SIG-M5 (cell line): ENCODE measurements around the gene OPRD1.

Experiments used
- DNase-seq: peaks from one replicate; lab custom pipeline; 2025; lab: John Stamatoyannopoulos, UW

The OPRD1 gene

GRCh38 chr1:28885472-28885877 lies 73.5 kb downstream of the OPRD1 start:
- no peak for DNase-seq

- DNase-seq = no peak
Measured at GRCh38 chr1:28885977-28886730, 74.2 kb downstream of the OPRD1 start.

DNA sequence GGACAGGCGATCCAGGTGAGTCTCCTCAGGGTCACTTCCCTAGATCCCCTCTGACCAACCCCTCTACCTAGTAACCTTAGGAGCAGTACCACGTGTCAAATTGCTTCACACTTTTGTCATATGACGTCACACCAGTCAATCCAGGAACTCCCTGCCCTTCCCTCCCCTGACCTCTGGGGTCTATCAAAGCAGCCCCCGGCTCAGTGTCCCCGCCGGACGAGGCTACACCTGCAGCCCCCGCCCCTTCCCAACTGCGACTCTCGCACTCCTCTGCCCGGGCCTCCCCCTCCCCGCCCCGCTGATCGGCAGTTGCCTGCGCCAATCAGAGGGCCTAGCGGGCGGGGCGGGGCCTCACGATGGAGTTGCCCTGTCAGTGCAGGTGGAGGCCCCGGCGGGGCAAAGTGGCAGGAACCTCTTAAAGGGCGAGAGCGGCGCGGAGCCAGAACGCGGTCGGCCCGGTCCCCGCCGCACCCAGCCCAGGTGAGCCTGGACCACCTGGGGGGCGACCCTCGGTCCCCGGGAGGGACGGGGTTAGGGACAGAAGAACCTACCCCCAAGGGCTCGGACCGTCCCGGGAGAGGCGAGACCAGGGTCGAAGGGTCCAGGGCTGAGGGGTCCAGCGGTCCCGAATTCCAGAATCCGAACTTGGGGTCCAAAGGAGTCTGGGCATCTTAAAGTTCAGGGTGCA lies 74.9 kb downstream of the OPRD1 start:
- no peak for DNase-seq

GRCh38 chr1:28887419-28887834 lies 75.5 kb downstream of the OPRD1 start:
- no peak for DNase-seq

- no peak for DNase-seq
Measured at GRCh38 chr1:28887835-28888682, 76.1 kb downstream of the OPRD1 start.

- DNase-seq = no peak
Measured at GRCh38 chr1:28888915-28889314, 76.9 kb downstream of the OPRD1 start.

DNA sequence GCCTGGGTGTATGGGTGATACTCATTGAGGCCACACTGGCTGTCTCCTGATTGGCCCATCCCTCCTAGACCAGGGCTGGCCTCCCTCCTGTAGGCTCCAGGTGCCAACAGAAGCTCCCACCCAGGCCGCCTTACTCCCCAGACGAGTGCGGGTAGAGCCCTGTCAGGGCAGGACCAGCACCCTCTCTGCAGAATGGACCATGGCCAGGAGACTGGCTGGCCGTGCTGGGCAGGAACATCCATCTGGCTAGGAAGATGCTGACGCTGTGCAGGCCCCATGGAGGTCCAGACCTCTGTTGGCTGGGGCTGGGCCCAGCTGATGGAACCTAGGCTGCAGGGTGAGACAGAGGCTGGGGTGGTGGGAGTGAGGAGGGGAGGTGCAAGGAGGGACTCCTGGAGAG lies 77.4 kb downstream of the OPRD1 start:
- no peak for DNase-seq

- DNase-seq = no peak
Measured at GRCh38 chr1:28890435-28890834, 78.5 kb downstream of the OPRD1 start.

DNA sequence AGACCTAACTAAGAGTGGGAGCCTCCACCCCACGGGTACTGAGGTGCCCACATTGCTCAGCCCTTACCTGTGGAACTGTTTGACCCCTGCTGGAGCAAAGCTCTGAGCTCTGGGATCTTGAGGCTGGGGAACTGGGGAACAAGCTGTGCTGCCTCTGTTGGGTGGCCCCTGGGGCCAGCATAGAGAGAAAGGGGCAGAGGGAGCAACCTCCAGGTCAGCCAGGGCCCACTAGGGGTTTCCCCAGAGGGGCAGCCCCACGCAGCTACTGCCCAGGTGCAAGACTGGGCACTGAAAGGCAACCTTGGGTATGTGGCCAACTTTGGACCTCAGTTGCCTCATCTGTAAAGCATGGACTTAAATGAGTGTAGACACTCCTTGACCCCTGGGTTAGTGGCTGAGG lies 78.9 kb downstream of the OPRD1 start:
- DNase-seq = no peak

DNA sequence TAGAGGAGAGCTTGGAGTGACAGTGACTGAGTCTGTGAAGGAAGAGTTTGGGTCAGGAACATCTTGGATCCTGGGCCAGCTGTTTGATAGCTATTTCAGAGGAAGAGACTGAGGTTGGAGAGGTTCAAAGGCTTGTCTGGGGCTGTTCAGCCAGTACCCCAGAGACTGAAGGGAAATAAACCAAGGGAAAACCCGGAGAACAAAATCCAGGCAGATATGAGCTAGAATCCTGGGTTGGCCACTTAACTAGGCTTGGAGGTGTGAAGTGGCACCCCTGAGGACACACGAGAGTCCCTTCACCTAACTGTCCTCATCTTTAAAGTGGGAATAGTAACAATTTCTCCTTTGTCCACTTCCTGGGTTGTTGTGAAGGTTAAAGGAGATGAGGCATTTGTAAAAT lies 79.3 kb downstream of the OPRD1 start:
- DNase-seq = no peak

DNA sequence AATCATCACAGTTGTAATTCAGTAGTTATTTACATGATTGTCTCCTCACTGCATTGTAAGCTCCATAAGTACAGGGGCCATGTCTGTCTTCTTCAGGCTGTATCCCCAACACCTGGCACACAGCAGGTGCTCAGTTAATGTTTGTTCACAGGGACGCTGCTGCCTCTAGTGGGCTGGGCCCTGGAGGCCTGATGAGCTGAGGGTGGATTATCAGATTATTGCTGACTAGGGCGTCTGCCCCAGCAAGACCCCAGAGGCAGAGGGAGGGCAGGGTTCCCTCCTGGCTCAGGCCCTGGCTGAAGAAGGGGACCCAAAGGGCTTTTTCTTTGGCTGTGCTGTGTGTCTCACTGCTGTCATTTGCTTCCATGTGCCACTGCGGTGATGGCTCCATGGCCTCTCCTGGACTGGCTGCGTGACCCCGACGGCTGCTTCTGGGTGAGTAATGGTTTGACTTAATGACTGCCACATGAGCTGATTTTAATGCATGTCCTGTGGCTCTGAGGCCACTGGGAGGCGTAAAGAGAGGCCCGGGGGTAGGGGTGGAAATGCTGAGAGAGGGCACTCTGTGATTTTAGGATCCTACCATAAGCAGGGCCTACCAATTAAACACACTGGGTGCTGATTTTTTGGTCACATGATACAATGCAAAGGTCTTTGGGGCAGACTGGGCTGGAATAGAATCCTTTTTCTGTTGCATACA lies 81.6 kb downstream of the OPRD1 start:
- DNase-seq = no peak

- no peak for DNase-seq
Measured at GRCh38 chr1:28894785-28895184, 82.8 kb downstream of the OPRD1 start.

- no peak for DNase-seq
Measured at GRCh38 chr1:28895896-28896608, 84.1 kb downstream of the OPRD1 start.

DNA sequence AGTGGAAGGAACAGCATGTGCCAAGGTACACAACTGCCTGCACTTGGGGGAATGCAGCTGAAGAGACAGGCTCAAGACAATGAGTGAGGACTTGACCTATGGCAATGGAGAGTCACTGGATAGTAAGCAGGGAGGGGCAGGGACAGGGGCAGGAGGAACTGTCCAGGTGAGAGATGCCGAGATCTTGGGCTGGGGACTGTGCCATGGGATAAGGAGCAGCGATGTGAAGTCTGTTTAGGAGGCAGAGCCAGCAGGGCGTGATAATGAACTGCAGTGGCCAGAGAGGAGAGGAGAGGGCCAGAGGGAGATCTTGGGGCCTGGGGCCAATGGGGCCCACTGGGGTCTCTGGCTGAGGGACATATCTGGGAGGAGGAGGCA lies 84.6 kb downstream of the OPRD1 start:
- no peak for DNase-seq

GRCh38 chr1:28897789-28898188 lies 85.8 kb downstream of the OPRD1 start:
- no peak for DNase-seq

- no peak for DNase-seq
Measured at GRCh38 chr1:28898405-28898881, 86.5 kb downstream of the OPRD1 start.

- DNase-seq = no peak
Measured at GRCh38 chr1:28899267-28899666, 87.3 kb downstream of the OPRD1 start.

DNA sequence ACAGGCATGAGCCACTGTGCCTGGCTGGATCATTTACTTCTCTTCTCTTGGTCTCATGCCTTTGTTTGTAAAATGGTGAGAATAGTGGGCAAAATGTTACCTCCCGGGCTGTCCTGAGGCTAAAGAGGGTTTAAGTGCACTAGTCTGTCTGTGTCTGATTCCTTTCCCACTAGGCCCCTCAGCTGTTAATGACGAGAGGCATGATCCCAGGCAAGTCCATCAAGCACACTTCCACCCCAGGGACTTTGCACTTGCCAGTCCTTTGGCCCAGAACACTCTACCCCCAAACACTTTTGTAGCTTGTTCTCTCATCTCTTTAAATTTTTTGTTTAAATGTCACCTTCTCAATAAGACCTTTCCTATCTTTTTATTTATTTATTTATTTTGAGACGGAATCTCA lies 88.6 kb downstream of the OPRD1 start:
- no peak for DNase-seq

GRCh38 chr1:28902738-28903137 lies 90.8 kb downstream of the OPRD1 start:
- no peak for DNase-seq

- DNase-seq = no peak
Measured at GRCh38 chr1:28905921-28906666, 94.1 kb downstream of the OPRD1 start.

DNA sequence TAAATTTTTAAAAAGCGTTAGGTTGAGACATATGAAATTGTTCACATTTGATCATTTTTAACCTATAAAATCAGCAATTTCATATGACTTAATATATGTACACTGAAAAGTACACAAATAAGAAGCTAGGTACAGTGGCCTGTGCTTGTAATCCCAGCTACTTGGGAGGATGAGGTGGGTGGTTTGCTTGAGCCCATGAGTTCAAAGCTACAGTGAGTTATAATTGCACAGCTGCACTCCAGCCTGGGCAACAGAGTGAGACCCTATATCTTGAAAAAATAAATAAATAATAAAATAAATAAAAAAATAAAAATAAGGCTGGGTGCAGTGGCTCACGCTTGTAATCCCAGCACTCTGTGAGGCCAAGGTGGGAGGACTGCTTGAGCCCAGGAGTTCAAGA lies 97.2 kb downstream of the OPRD1 start:
- no peak for DNase-seq
